Activated T-cell treated with anti-CD3 and anti-CD28 coated beads for 24 hours (primary cell): ENCODE data around the gene UCK1.
"Not testable (repeated sequence)": the region's sequence is repeated elsewhere in the genome, so short reads cannot be mapped to it uniquely, and the experiment has no call there.

Experiments used
- DNase-seq: peaks from one replicate; pipeline ENCODE4 v3.0.0-alpha.2; 2020; ENCODE audit warnings: low read depth

The UCK1 gene

GRCh38 chr9:131523451-131524435 is 7.3 kb downstream of the UCK1 start:
- DNase-seq: no peak

GRCh38 chr9:131523086-131523388 is 8.0 kb downstream of the UCK1 start:
- no peak for DNase-seq

- no peak for DNase-seq
Measured at GRCh38 chr9:131522257-131523085, 8.6 kb downstream of the UCK1 start.

- no peak for DNase-seq
Measured at GRCh38 chr9:131521822-131522221, 9.2 kb downstream of the UCK1 start.

- DNase-seq: no peak
Measured at GRCh38 chr9:131521203-131521602, 9.9 kb downstream of the UCK1 start.

GRCh38 chr9:131520503-131520902 is 10.6 kb downstream of the UCK1 start:
- no peak for DNase-seq

GRCh38 chr9:131518553-131518952 is 12.5 kb downstream of the UCK1 start:
- no peak for DNase-seq

GRCh38 chr9:131517761-131518190 is 13.3 kb downstream of the UCK1 start:
- no peak for DNase-seq

GRCh38 chr9:131516930-131517329 is 14.1 kb downstream of the UCK1 start:
- no peak for DNase-seq

GRCh38 chr9:131516100-131516499 is 15.0 kb downstream of the UCK1 start:
- no peak for DNase-seq

- DNase-seq: not testable (repeated sequence)
Measured at GRCh38 chr9:131515559-131516031, 15.5 kb downstream of the UCK1 start.

GRCh38 chr9:131513177-131513576 is 17.9 kb downstream of the UCK1 start:
- no peak for DNase-seq

- DNase-seq: no peak
Measured at GRCh38 chr9:131511880-131512279, 19.2 kb downstream of the UCK1 start.

- no peak for DNase-seq
Measured at GRCh38 chr9:131511416-131511815, 19.6 kb downstream of the UCK1 start.

GRCh38 chr9:131505012-131505411 is 26.1 kb downstream of the UCK1 start:
- no peak for DNase-seq

GRCh38 chr9:131503626-131504465 is 27.2 kb downstream of the UCK1 start:
- DNase-seq: peak; percentile 55

- peak; percentile 87 for DNase-seq
Measured at GRCh38 chr9:131502781-131503625, 28.1 kb downstream of the UCK1 start, which contains the start of gene POMT1. Gene POMT1 (plus strand): TSS chr9:131502918. CDS start chr9:131504219, 1,301 bp downstream.

GRCh38 chr9:131500939-131501541 is 30.0 kb downstream of the UCK1 start:
- peak; percentile 49 for DNase-seq

GRCh38 chr9:131500377-131500776 is 30.7 kb downstream of the UCK1 start:
- peak; percentile 53 for DNase-seq

GRCh38 chr9:131499254-131499767 is 31.8 kb downstream of the UCK1 start:
- no peak for DNase-seq
